Dermis microvascular lymphatic vessel endothelial cell (primary cell): ENCODE results near the gene SCUBE2. TPM values are rescaled to one million over a fixed set of nuclear protein-coding genes. Genes with fewer than 3 reads are reported as not detected.

Source experiments
- DNase-seq, 2 donors: peaks; one replicate each; pipeline versions ENCODE4 v3.0.0 to v3.0.0-alpha.2; 2010; ENCODE audit warnings: low read depth in 2 of 2
- total RNA-seq: library from RNA; depleted of rRNA; stranded (reverse); fragments of >200 nt; gene quantifications from 2 replicates; pipeline ENCODE4 v1.2.1, GENCODE V29; 2014

The SCUBE2 gene
- total RNA-seq, 1 donor from 2014 or later, result 0.77 TPM

GRCh38 chr11:9075556-9075955 is 15.8 kb downstream of the SCUBE2 start:
- DNase-seq, result no peak

GRCh38 chr11:9074338-9075029 is 16.9 kb downstream of the SCUBE2 start:
- DNase-seq, result no peak

GRCh38 chr11:9073466-9074225 is 17.8 kb downstream of the SCUBE2 start:
- no peak for DNase-seq

- DNase-seq, result no peak
These were observed 18.7 kb downstream of the SCUBE2 start for GRCh38 chr11:9072626-9073176.

- DNase-seq, result no peak
These were observed 19.7 kb downstream of the SCUBE2 start for GRCh38 chr11:9071692-9072091.

GRCh38 chr11:9070749-9071491 is 20.5 kb downstream of the SCUBE2 start:
- no peak for DNase-seq

- DNase-seq, result no peak
These were observed 21.4 kb downstream of the SCUBE2 start for GRCh38 chr11:9069862-9070470.

GRCh38 chr11:9069256-9069655 is 22.1 kb downstream of the SCUBE2 start:
- DNase-seq, result no peak

- no peak for DNase-seq
These were observed 24.9 kb downstream of the SCUBE2 start for GRCh38 chr11:9066433-9066925.

GRCh38 chr11:9065607-9066432 is 25.6 kb downstream of the SCUBE2 start:
- DNase-seq, result no peak

GRCh38 chr11:9061807-9062206 is 29.6 kb downstream of the SCUBE2 start:
- no peak for DNase-seq

GRCh38 chr11:9060700-9061111 is 30.7 kb downstream of the SCUBE2 start:
- DNase-seq, result no peak

- DNase-seq, result no peak
These were observed 32.0 kb downstream of the SCUBE2 start for GRCh38 chr11:9059406-9059805.

GRCh38 chr11:9057888-9058287 is 33.5 kb downstream of the SCUBE2 start:
- DNase-seq, result no peak

GRCh38 chr11:9057007-9057406 is 34.4 kb downstream of the SCUBE2 start:
- DNase-seq, result no peak

GRCh38 chr11:9056467-9056866 is 34.9 kb downstream of the SCUBE2 start:
- DNase-seq, result no peak

GRCh38 chr11:9053316-9054035 is 37.9 kb downstream of the SCUBE2 start:
- no peak for DNase-seq

GRCh38 chr11:9052316-9052715 is 39.1 kb downstream of the SCUBE2 start:
- no peak for DNase-seq

- no peak for DNase-seq
These were observed 41.4 kb downstream of the SCUBE2 start for GRCh38 chr11:9049959-9050358.

GRCh38 chr11:9047964-9048523 is 43.4 kb downstream of the SCUBE2 start:
- DNase-seq, result no peak
